K562 (cell line): ENCODE data around the gene NT5C. TPM values are rescaled to one million over a fixed set of nuclear protein-coding genes. Genes with fewer than 3 reads are reported as not detected.

Experiments used
- ATF2 ChIP-seq: sonication (generic); formaldehyde crosslinking; IDR thresholded peaks from 2 replicates; pipeline ENCODE4 v1.8.1; 2022; ENCODE audit warnings: missing genetic modification reagents
- FOXA3 ChIP-seq, 2 experiments: fragments of 450-650 bp in 1 of 2; sonication (generic) in 1 of 2; formaldehyde crosslinking; IDR thresholded peaks in 1 of 2; conservative IDR thresholded peaks in 1 of 2; 2 replicates each; pipeline versions ENCODE4 v1.4.0 to v1.8.0; 2020 to 2022; ENCODE audit warnings: mild to moderate bottlenecking in 2 of 2, missing genetic modification reagents in 1 of 2
- FOXP4 ChIP-seq: sonication (generic); formaldehyde crosslinking; IDR thresholded peaks from 2 replicates; pipeline ENCODE4 v1.8.0; 2022; ENCODE audit warnings: mild to moderate bottlenecking, missing genetic modification reagents, borderline replicate concordance
- GTF2E2 ChIP-seq: fragments of 200-800 bp; sonication (Bioruptor generic); IDR thresholded peaks from 2 replicates; pipeline ENCODE4 v1.6.1; 2016; ENCODE audit warnings: missing genetic modification characterization, missing compliant biosample characterization
- MEF2A ChIP-seq: IDR thresholded peaks from 2 replicates; pipeline ENCODE4 v1.6.1; 2011; ENCODE audit warnings: low read depth, mild to moderate bottlenecking, low read length, moderate library complexity; ENCODE audit not compliant: control insufficient read depth
- MGA ChIP-seq: fragments of 450-650 bp; IDR thresholded peaks from 2 replicates; pipeline ENCODE4 v1.6.1; 2016; ENCODE audit warnings: mild to moderate bottlenecking, moderate library complexity
- MLLT1 ChIP-seq, 2 experiments: fragments of 450-650 bp; IDR thresholded peaks; 2 replicates each; pipeline ENCODE4 v1.6.1; 2016
- TEAD1 ChIP-seq, 2 experiments: fragments of 450-650 bp in 1 of 2; sonication (generic) in 1 of 2; formaldehyde crosslinking; IDR thresholded peaks; 2 replicates each; pipeline versions ENCODE4 v1.4.0 to v1.8.0; 2020 to 2022; ENCODE audit warnings: mild to moderate bottlenecking in 2 of 2, missing genetic modification reagents in 1 of 2
- ZNF282 ChIP-seq: sonication (generic); formaldehyde crosslinking; IDR thresholded peaks from 2 replicates; pipeline ENCODE4 v1.8.1; 2023; ENCODE audit warnings: missing genetic modification reagents
- ZNF717 ChIP-seq: fragments of 250-450 bp; sonication (Bioruptor Pico); IDR thresholded peaks from 2 replicates; pipeline ENCODE4 v1.5.0; 2021
- polyA plus RNA-seq, 8 experiments: library from polyadenylated mRNA; depleted of rRNA in 4 of 8; stranded (reverse) in 5 of 8; unstranded in 3 of 8; fragments of >200 nt; fragmentation: Nextera tagmentation in 2 of 8; fragmentation: Illumina TruSeq in 1 of 8; extraction: Ambion mirVana in 2 of 8; extraction: Trizol in 1 of 8; gene quantifications; 2 replicates each; pipeline versions ENCODE4 v1.2.1 to v1.2.3, GENCODE V29; 2011 to 2014; ENCODE audit warnings: inconsistent platforms in 1 of 8, missing spikeins in 1 of 8
- total RNA-seq, 7 experiments: library from RNA; depleted of rRNA in 6 of 7; stranded (reverse); fragments of >200 nt in 6 of 7; fragmentation: Illumina TruSeq in 2 of 7; extraction: Trizol in 2 of 7; gene quantifications; 2 replicates each; pipeline versions ENCODE4 v1.2.1 to v1.2.3, GENCODE V29; 2011 to 2021; ENCODE audit warnings: low replicate concordance in 1 of 7

NT5C gene
- total and polyA plus RNA-seq, 9 of the 15 experiments (the other 6 are each of a cell fraction or from before 2014, with no cell fraction given) = 2.9 to 205 (median 45.0) TPM

GRCh38 chr17:75153780-75154194 is 22.2 kb upstream of the NT5C start (continued):
- 0 out of 2 replicates have a peak, but pooled peaks have one; percentile 41 for TF ChIP-seq ATF2 (CRISPR knock-in tag)
- 0 out of 2 replicates have a peak, but pooled peaks have one; percentile 7 for TF ChIP-seq GTF2E2 (tag)
- TF ChIP-seq FOXP4 = no peak
- TF ChIP-seq MLLT1 (IDR thresholded peaks at IDR 0.05) = 0 out of 4 replicates have a peak, but pooled peaks of 1 of the 2 experiments have one; percentile 13
- TF ChIP-seq MGA = peak; percentile 43; the same call in 1 of the 2 replicates
- 0 out of 4 replicates have a peak, but pooled peaks of 1 of the 2 experiments have one; percentile 13 for TF ChIP-seq TEAD1 (CRISPR knock-in tag; IDR thresholded peaks at IDR 0.05)
- no peak for TF ChIP-seq ZNF717
- 0 out of 2 replicates have a peak, but pooled peaks have one; percentile 24 for TF ChIP-seq ZNF282 (CRISPR knock-in tag)
- no peak for TF ChIP-seq MEF2A
- 0 out of 4 replicates have a peak, but pooled peaks of 1 of the 2 experiments have one; percentile 18 for TF ChIP-seq FOXA3 (CRISPR knock-in tag; conservative IDR thresholded peaks at IDR 0.05 in 1 of 2, IDR thresholded peaks at IDR 0.05 in 1 of 2)
